GM21381 (cell line): ENCODE data around the gene SLC6A2.
A peak's percentile ranks its signal among the peaks of the same experiment; 100 is the strongest.

Experiments
- ATAC-seq: cut with Tn5 transposase; IDR thresholded peaks from one replicate; pipeline ENCODE4 v1.9.1; 2021; ENCODE audit warnings: mild to moderate bottlenecking, moderate library complexity; ENCODE audit not compliant: unreplicated experiment

The SLC6A2 gene

DNA sequence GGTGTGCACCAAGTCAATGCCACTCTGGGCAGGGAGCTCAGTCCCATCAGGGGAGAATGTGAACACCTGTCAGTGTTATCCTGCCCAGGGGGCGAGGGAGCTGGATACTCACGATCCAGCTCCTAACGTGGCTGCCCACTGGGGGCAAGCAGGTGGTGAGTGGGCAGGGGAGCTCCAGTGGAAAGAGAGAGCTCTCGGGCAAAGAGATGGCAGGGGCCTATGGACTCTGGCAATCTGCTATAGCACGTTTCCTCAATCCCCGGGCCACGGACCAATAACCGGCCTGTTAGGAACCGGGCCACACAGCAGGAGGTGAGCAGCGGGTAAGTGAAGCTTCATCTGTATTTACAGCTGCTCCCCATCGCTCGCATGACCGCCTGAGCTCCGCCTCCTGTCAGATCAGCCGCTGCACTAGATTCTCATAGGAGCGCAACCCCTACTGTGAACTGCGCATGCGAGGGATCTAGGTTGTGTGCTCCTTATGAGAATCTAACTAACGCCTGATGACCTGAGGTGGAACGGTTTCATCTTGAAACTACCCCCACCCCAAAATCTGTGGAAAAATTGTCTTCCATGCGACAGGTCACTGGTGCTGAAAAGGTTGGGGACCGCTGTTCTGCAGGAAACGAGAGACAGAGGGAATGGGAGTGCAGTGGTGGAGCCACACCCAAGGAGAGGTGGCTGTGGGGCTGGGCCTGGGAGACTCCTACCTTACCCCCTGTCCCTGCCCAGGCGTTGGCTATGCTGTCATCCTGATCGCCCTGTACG lies 15.6 kb downstream of the SLC6A2 start:
- ATAC-seq = no peak

DNA sequence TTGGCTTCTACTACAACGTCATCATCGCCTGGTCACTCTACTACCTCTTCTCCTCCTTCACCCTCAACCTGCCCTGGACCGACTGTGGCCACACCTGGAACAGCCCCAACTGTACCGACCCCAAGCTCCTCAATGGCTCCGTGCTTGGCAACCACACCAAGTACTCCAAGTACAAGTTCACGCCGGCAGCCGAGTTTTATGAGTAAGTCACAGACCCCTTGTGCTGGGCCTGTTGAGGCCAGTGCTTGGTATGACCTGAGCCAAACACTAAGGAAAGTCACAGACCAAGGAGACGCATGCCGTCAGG lies 16.1 kb downstream of the SLC6A2 start:
- ATAC-seq = no peak

DNA sequence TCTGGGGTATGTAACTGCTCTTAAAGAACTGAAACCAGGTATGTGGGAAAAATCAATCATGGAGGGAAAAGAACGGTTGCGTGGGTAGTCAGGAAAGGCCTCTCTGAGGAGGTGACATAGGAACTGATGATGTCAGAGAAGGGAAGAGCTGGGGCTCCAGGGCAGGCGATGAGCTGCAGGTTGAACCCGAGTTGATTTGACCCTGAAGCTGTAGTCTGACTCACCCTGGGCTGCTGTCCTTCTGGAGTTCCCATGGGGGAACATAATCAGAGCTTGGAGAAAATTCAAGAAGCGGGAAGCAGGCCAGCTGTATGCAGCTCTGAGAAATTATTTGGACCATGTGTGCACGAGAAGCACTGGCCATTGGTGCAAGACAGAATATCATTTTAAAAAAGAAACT lies 16.7 kb downstream of the SLC6A2 start:
- ATAC-seq = no peak

DNA sequence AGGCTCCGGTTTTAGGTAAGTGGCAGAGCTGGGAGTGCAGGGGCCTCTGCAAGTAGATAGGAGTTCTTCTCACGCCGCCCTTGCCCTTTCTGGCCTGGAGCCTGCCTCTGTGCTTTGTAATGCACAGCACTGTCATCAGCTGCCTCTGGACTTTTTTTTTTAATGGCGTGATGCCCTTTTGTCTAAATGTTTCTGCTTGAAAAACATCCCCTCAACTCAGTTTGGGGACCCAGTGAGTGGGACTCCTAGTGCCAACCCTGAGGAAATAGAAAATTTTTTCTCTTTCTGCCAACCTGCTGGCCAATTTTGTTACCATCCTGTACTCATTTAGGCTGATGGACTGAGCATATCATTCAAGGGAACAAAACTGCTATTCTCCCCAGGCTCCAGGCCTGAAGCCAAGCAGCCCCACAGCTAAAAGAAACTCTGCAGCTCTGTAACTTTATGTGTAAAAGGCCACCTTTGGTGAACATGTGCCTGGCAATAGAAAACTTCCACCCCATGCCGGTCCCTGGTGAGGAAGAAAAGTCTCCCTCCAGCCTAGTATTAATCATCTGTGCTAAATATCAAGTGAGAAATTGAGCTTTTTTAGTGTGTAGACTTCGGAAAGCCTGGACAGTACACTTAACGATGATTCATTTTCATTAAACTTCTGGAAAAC lies 22.5 kb downstream of the SLC6A2 start:
- no peak for ATAC-seq

DNA sequence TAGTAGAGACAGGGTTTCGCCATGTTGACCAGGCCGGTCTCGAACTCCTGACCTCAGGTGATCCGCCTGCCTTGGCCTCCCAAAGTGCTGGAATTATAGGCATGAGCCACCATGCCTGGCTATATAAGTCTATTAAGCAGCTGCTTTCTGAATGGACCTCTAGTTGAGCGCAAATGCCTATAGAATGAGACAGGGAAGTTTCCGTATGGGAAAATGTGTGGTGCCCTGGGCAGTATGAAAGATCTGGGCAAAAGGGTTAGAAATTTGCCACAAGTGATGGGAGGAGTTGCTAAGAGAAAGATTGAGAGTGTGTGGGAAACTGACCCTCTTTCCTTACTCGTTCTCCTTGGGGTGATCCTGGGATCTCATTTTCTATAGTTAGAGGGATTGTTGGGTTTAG lies 26.3 kb downstream of the SLC6A2 start:
- ATAC-seq = no peak

DNA sequence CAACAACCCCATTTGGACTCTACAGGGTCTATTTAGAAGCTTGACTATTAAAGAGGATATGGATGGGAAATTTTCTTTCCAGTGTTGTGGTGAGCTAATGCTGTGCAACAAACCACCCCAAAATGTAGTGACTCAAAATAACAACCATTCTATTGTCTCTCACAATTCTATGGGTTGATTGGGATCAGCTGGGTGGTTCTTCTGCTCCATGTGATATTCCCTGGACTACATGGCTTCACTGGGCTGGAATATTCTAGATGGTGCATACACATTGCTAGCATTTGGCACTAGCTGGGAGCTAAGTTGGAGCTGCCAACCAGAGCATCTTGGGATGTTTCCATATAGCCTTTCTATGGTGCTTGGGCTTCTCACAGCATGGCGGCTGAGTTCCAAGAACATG lies 30.2 kb downstream of the SLC6A2 start:
- ATAC-seq = no peak

DNA sequence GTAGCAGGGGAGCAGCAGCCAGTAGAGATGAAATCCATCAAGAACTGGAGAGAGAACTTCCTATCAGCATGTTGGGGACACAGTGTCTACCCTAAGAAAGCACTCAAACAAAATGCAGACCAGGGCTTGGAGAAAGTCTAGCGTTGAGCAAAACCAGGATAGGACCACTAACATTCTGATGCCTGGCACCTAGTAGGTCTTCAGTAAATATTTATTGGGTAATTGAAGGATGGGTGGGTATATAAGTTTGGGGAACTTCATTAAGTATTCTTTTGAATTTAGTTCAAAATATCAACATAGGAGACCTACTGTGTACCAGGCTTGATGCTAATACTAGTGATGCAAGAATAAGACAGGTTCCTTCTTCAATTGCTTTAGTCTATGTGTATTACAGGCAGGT lies 30.9 kb downstream of the SLC6A2 start:
- ATAC-seq = no peak

DNA sequence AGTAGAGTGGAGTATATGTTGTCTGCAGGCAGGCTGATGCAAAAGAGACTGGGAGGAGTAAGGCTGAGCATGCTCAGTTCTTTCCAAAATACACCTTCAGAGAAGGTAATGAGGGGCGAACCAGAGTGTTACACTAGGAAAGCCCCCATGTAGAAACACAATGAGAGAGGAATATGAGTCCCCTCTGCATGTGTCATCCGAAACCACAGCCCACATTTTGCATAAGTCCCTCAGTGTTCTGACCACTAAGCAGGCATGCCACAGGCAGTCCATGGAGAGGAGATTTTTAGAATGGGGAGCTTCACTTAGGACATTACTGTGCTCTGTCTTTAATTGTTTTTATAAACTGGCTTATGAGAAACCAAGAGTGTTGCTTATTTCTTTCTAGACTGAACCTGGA lies 32.0 kb downstream of the SLC6A2 start:
- no peak for ATAC-seq

DNA sequence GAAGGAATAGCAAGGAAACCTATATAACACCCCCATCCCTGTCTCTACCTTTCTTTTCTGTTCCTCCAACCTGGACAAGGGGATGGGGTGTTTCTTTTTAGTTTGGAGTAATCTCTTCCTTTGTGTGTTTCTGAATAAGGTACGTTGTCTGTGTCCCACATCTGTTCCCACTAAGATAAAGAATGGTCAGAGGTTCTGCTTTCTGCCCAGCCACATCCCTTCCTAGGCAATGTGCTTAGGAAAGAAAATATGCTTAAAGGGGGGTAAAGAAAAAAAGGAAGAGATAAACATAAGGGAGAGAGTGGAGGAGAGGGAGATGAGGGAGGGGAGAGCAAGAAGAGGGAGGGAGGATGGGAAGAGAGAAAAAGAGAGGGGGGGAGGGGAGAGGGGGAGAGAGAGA lies 35.1 kb downstream of the SLC6A2 start:
- ATAC-seq = no peak

DNA sequence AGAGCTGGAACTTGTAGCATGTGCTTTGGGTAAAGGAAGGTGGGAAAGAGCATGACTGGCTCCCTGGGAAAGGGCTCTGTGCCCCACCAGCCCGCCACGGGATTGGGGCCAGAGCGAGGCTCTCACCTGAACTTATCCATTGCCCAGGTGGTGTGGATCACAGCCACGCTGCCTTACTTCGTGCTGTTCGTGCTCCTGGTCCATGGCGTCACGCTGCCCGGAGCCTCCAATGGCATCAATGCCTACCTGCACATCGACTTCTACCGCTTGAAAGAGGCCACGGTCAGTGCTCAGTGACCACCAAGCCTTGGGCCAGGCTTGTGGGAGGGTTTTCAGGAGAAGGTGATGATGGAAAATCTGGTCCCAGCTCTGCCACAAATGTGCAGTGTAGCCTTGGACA lies 36.0 kb downstream of the SLC6A2 start:
- ATAC-seq = no peak

DNA sequence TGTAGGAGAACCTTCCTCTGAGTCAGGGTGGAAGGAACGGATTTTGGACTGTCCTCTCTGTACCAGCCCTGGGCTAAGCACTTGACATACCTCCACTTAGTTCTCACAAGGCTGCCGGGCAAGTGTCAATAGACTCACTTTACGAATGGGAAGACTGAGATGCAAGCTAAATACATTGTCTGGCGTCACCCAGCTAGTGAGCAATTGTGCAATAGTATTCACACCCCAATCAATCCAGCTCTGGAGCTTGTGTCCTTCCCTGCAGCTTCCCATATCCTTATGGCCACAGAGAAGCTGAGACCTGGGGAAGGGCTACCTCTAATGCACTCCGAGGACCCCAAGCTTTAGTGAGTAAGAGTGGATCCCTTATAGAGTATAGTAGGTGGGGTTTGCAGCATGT lies 39.8 kb downstream of the SLC6A2 start:
- ATAC-seq = no peak

DNA sequence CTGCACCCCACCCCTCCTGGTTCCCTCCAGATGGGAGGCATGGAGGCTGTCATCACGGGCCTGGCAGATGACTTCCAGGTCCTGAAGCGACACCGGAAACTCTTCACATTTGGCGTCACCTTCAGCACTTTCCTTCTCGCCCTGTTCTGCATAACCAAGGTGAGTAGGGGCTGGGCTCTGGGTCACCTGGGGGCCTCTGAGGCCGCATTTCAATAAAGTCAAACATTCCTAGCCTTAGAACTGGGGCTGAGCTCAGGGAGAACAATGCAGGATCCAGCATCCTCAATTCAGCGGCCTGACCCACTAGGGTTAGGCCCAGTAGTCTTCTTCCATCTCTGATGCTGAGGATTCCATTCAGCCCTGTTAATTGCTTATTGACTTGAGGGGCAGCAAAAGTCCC lies 42.1 kb downstream of the SLC6A2 start:
- no peak for ATAC-seq

DNA sequence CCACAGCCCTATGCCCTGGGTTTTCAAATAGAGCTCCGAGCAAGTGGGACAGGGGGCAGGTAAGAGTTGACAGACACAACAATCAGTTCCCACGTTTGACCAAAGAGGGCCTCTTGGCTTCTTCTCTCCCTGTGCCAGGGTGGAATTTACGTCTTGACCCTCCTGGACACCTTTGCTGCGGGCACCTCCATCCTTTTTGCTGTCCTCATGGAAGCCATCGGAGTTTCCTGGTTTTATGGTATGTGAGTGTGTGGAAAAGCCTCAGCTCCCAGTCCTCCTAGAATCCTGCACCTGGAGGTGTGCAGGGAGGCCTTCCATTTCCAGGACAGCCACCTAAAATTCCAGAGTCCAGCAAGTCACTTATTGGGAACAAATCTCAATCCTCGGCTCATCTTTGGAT lies 42.5 kb downstream of the SLC6A2 start:
- no peak for ATAC-seq

DNA sequence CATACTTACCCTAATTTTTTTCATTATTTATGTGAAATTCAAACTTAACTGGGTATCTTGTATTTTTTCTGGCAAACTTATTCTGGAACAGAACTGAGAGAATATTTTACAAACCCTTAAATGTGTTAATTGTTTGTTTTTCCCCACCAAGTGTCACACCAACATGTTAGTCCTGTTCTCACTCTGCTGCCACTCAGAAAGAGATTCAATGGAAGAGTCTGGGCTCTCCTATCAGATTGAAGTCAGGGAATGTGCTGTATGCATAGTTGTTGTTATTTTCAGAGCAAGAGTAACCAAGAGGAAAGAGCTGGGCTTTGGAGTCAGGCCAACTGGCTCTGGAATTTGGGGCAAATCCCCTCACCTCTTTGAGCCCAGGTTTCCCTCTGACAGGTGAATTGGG lies 43.2 kb downstream of the SLC6A2 start:
- ATAC-seq = no peak

DNA sequence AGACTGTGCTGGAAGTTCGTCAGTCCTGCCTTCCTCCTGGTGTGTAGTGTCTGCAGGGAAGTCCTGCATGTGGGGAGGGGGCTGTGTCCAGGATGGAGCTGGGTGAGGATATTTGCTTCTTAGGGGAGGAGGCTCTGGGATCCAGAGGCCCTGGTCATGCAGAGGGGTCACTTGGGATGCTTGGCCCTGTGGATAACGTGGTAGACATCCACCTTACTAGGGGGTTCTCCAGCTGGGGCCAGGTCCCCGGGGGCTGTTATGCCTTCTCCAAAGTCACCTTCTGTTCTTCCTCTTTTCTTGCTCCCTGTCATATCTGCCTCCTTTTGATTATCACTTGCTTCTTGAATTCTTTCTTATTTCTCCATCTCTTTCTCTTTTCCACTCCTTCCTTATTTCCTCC lies 43.8 kb downstream of the SLC6A2 start:
- no peak for ATAC-seq

DNA sequence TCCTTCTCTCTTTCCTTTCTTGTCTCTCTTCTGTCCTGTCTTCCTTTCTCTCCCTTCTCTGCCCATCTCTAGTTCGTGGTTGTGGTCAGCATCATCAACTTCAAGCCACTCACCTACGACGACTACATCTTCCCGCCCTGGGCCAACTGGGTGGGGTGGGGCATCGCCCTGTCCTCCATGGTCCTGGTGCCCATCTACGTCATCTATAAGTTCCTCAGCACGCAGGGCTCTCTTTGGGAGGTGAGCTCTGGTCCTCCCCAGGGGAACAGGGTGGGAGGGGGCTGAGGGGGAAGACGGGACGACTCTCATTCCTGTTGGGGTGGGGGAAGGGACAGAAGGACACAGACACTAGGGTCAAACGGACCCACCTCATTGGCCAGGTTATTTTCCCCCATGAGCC lies 44.3 kb downstream of the SLC6A2 start:
- ATAC-seq = no peak

DNA sequence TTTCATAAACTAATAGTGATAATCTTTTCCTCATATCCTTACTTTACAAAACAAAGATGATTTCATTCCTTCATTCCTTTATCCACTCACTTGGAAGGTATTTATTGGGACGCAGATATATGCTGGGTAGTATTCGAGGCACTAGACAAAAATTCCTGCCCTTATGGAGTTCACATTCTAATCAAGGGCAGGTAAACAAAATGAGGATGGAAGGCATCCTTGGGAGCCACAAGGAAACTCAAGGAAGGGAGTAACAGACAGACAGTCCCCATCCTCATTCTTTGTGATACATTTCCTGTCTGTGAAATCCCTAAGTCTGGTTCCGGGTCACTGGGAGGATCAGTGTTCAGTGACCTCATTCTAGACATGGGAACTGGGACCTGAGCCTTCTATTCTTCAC lies 45.2 kb downstream of the SLC6A2 start:
- ATAC-seq = no peak

DNA sequence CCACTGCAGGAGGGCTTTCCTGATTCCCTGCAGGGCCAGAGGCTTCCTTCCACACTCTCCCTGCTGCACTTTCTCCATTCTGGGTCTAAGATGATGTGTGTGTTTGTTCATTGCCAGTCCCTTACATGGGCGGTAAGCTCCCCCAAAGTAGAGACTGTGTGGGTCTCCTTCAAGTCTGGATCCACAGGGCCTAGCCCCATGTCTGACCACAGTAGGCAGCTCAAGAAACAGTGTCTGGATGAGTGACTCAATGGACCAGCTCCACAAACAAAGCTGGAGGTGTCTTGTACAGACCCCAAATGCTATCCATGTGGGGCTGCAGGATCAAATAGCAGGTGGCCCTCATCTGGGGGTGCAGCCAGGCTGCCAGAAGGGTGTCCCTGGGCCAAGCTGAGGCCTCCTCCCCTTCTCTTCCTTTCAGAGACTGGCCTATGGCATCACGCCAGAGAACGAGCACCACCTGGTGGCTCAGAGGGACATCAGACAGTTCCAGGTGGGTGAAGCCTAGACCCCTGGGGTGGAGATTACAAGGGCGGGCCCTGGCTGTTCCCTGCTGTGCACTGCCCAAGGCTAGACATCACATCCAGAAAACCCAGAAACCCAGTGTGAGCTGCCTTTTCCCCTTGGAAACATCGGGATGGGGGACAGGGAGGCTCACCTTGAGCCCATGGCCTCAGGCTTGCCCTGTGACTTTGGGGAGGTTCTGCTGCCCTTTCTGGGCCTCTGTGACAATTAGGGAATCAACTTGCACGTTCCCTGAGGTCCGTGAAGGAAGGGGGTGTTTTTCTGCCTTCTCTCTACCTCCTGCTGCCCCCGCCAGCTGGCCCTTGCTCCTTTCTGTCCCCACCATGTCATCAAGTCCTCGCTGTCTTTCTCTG lies 45.9 kb downstream of the SLC6A2 start:
- peak; percentile 73 for ATAC-seq

DNA sequence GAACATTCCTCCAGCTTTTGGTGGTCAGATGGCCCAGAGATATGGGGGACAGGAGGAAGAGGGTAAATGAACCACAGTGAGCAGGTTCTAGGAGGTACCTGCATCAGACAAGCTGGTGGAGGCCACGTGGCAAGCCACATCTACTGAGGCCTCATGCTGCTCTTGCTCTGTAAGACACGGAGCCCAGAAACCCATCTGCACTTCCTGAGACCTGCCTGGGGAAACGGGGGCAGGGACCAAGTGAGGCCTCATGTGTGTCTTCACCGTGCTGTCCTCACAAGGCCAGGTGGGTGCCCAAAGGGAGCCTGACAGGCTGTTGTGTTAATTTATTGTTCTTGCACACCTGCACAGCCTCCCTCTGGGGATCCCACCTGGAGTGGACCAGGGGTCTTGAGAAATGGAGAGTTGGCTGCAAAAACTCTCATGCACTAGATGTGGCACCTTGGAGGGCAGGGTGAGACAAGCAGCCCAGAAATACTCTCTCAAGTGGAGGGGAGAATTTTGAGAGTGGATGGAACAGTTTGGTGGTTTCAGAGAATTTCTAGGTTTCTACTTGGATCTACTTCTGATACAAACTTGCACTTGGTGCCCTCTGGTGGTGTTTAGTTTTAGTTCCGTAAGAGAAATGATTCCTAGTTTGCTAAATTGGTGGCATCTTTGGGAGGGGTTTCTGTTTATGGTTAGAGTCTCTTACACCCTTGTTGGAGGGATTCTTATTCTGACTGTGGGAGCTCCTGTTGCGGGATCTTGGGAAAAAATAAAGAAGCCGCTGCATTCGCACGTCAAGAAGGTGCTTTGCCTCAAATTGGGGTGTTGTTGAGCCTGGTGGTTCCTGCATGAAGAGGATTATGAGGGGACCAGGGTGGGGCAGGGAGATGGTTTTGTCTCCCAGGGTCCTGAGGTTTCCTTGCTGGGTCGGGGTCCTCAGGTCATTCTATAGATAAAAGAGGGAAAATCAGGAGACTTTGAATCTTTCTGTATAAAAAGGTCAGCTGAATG lies 47.5 kb downstream of the SLC6A2 start:
- no peak for ATAC-seq

DNA sequence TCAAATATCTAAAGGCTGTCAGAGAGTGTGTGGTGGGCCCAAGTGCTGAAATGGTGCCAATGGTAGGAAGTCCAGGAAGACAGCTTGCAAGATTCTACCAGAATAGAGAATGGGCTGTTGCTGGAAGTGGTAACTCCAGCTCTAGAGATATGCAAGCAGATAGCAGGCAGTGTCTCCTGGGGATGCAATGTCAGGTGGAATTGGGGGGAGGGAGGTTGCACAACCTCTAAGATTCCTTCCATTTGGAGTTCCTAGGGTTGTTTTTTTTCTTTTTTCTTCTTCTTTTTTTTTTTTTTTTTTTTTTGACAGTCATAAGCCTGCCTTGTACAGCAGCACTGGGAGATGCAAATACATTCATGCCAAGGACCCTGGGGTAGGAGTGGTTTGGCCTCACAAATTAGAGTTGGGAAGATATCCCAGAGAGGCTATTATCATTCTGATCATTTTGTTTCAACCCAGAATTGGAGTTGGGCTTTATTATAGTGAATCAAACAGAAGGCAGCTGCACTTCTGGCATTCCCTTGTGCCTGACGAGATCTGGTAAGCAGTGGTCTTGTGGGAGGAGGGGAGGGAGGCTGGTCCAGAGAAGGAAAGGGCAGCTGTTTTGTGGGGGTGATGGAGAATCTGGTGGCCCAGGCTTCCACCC lies 51.1 kb downstream of the SLC6A2 start:
- no peak for ATAC-seq
